ENCODE data around the gene RASGRF2. TPM values are rescaled to one million over a fixed set of nuclear protein-coding genes. Genes with fewer than 3 reads are reported as not detected.
A peak's percentile ranks its signal among the peaks of the same experiment; 100 is the strongest.

RASGRF2 gene
- total RNA-seq, 5 donors from 2014 or later (not counting 1 experiment from before 2014, with no cell fraction given): 25.2 to 53.0 (median 27.0) TPM

DNA sequence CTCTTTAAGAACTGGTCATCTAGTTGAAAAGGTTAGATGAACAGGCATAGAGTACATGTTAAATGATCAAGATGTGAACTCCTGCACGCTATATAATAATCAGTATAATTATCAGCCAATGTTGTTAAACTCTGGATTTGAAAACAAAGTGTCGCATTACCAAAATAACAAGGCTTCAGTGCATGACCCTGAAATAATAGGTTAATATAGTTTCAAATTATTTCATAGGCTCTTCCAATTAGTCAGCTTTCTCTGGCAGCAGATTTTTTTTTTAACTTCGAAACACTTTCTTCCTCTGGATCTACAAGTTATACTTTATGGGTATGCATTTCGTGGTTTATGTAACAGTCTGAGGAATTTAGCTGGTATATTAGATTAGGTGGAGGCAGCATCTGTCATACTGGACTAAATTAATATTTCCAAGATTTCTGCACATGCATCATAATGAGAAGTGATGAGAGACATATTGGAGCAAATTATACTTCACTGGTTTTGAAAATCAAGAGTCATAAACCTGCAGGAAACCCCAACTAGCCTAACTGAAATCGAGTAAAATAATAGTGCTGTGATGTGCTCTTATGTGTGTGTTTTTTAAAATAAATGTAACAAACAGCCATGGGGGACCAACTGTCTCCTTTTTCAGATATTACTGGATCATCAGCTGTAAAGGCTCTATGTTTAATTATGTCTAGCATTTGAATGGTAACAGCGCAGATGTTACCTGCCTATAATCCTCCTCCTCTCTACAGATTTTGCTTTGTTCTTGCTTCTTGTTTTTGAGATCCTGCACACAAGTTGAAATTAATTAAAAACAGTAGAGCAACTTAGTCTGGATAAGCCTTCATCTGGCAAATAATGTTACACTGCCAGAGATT lies 187.1 kb downstream of the RASGRF2 start:
- Histone ChIP-seq H3K9me3 (no peaks in the 10 kb centered on the region), H3K36me3 (ENCODE audit: control insufficient read depth in 2 of 2, extremely low read depth in 1 of 2, insufficient read depth in 1 of 2, low read length in 1 of 2) (peaks cover 0 to 3% of the 10 kb centered on the region in 2 donors), H3K27ac (ENCODE audit: low read length) (peak overlapping the region; percentile 13), H3K4me1 (ENCODE audit: control insufficient read depth in 1 of 2, extremely low read depth in 1 of 2, insufficient read depth in 2 of 2, low read length in 2 of 2) (no peaks in the 10 kb centered on the region), H3K27me3 (replicated peaks in 1 of 2; ENCODE audit: control insufficient read depth in 2 of 2, extremely low read depth in 1 of 2, insufficient read depth in 2 of 2, low read length in 1 of 2) (no peaks in the 10 kb centered on the region), H3K4me3 (ENCODE audit: control insufficient read depth in 1 of 2, extremely low read depth in 1 of 2, low read length in 1 of 2) (no peak overlapping the region)
- Mint-ChIP-seq H3K9me3 (no peaks in the 10 kb centered on the region), H3K27me3 (no peaks in the 10 kb centered on the region), H3K4me3 (peak overlapping the region in 2 of 3 donors; percentile 45 to 47), H3K27ac (peak overlapping the region in 1 of 2 donors; percentile 66), H3K4me1 (peaks cover 0 to 30% (median 19%) of the 10 kb centered on the region in 3 donors), H3K36me3 (peaks cover 60% of the 10 kb centered on the region)
- WGBS (ENCODE audit: insufficient coverage): no CpG with 5 or more reads among the region's 6 CpGs
- ChIA-PET POLR2A (no interaction called here), CTCF (no interaction called here)
- no peak for ATAC-seq (replicated peaks in 1 of 4)
- no peak for DNase-seq

- Histone ChIP-seq H3K36me3 (ENCODE audit: control insufficient read depth in 2 of 2, extremely low read depth in 1 of 2, insufficient read depth in 1 of 2, low read length in 1 of 2) (peaks cover 0 to 3% of the 10 kb centered on the region in 2 donors), H3K9me3 (no peaks in the 10 kb centered on the region), H3K27ac (ENCODE audit: low read length) (peak overlapping the region; percentile 13), H3K4me3 (ENCODE audit: control insufficient read depth in 1 of 2, extremely low read depth in 1 of 2, low read length in 1 of 2) (peak overlapping the region in 1 of 2 donors; percentile 8), H3K27me3 (replicated peaks in 1 of 2; ENCODE audit: control insufficient read depth in 2 of 2, extremely low read depth in 1 of 2, insufficient read depth in 2 of 2, low read length in 1 of 2) (no peaks in the 10 kb centered on the region), H3K4me1 (ENCODE audit: control insufficient read depth in 1 of 2, extremely low read depth in 1 of 2, insufficient read depth in 2 of 2, low read length in 2 of 2) (no peaks in the 10 kb centered on the region)
- peak overlapping the region in 1 of 2 donors; percentile 66 for H3K27ac Mint-ChIP-seq
- whole genome bisulfite sequencing (ENCODE audit: insufficient coverage): 86% methylated on average over 1 of the region's 7 CpGs
- H3K36me3 Mint-ChIP-seq: peaks cover 68% of the 10 kb centered on the region
- H3K9me3 Mint-ChIP-seq: peaks cover 1 to 7% (median 4%) of the 10 kb centered on the region in 3 donors
- POLR2A ChIA-PET: no interaction called here
- DNase-seq: peak in 1 of 35 experiments; percentile 18
- no peaks in the 10 kb centered on the region for H3K27me3 Mint-ChIP-seq
- peak; percentile 48 to 69 (median 62) for ATAC-seq (replicated peaks in 1 of 4)
- peak overlapping the region in 2 of 3 donors; percentile 45 to 47 for H3K4me3 Mint-ChIP-seq
- H3K4me1 Mint-ChIP-seq: peaks cover 0 to 30% (median 19%) of the 10 kb centered on the region in 3 donors
- CTCF ChIA-PET: interaction anchor here in 1 of 2 donors (0.5 kb wide), 1 partner anchor 48 kb away, joined by 9 read pairs; no protein-coding TSS in a partner anchor
Observed at GRCh38 chr5:81147886-81148571, 187.9 kb downstream of the RASGRF2 start.

GRCh38 chr5:81151546-81151945 lies 191.4 kb downstream of the RASGRF2 start:
- no peak overlapping the region for H3K4me3 Mint-ChIP-seq
- CTCF ChIA-PET: no interaction called here
- Histone ChIP-seq H3K27ac (ENCODE audit: low read length) (no peak overlapping the region), H3K9me3 (peaks cover 9% of the 10 kb centered on the region), H3K4me3 (ENCODE audit: control insufficient read depth in 1 of 2, extremely low read depth in 1 of 2, low read length in 1 of 2) (no peak overlapping the region), H3K27me3 (replicated peaks in 1 of 2; ENCODE audit: control insufficient read depth in 2 of 2, extremely low read depth in 1 of 2, insufficient read depth in 2 of 2, low read length in 1 of 2) (no peaks in the 10 kb centered on the region), H3K4me1 (ENCODE audit: control insufficient read depth in 1 of 2, extremely low read depth in 1 of 2, insufficient read depth in 2 of 2, low read length in 2 of 2) (no peaks in the 10 kb centered on the region), H3K36me3 (ENCODE audit: control insufficient read depth in 2 of 2, extremely low read depth in 1 of 2, insufficient read depth in 1 of 2, low read length in 1 of 2) (no peaks in the 10 kb centered on the region)
- H3K27me3 Mint-ChIP-seq: no peaks in the 10 kb centered on the region
- POLR2A ChIA-PET: no interaction called here
- peaks cover 0 to 18% (median 17%) of the 10 kb centered on the region in 3 donors for H3K4me1 Mint-ChIP-seq
- WGBS (ENCODE audit: insufficient coverage): 83% methylated on average over 1 of the region's 1 CpG
- ATAC-seq (replicated peaks in 1 of 4) (no peak), DNase-seq (no peak)
- H3K27ac Mint-ChIP-seq: no peak overlapping the region
- H3K36me3 Mint-ChIP-seq: peaks cover 74% of the 10 kb centered on the region
- H3K9me3 Mint-ChIP-seq: peaks cover 12 to 25% (median 13%) of the 10 kb centered on the region in 3 donors

DNA sequence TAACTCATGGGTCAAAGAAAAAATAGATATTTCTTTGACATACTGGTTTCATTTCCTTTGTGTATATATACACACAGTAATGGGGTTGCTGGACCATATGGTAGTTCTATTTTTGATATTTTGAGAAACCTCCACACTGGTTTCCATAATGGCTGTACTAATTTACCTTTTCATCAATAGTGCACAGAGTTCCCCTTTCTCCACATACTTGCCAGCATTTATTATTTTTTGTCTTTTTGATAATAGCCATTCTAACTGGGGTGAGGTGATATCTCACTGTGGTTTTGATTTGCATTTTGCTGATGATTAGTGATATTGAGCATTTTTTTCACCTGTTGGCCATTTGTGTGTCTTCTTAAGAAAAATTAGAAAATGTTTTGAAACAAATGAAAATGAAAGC lies 194.6 kb downstream of the RASGRF2 start:
- no peaks in the 10 kb centered on the region for H3K4me1 Mint-ChIP-seq
- no peaks in the 10 kb centered on the region for H3K27me3 ChIP-seq (replicated peaks in 1 of 2; ENCODE audit: control insufficient read depth in 2 of 2, extremely low read depth in 1 of 2, insufficient read depth in 2 of 2, low read length in 1 of 2)
- peaks cover 64% of the 10 kb centered on the region for H3K36me3 Mint-ChIP-seq
- no peak for DNase-seq
- H3K36me3 ChIP-seq (ENCODE audit: control insufficient read depth in 2 of 2, extremely low read depth in 1 of 2, insufficient read depth in 1 of 2, low read length in 1 of 2): no peaks in the 10 kb centered on the region
- peaks cover 12 to 28% (median 13%) of the 10 kb centered on the region in 3 donors for H3K9me3 Mint-ChIP-seq
- ChIA-PET POLR2A (no interaction called here), CTCF (no interaction called here)
- no peak overlapping the region for H3K4me3 Mint-ChIP-seq
- no peaks in the 10 kb centered on the region for H3K27me3 Mint-ChIP-seq
- no peak overlapping the region for H3K27ac ChIP-seq (ENCODE audit: low read length)
- no peak overlapping the region for H3K27ac Mint-ChIP-seq
- ATAC-seq (replicated peaks in 1 of 4): no peak
- peaks cover 9% of the 10 kb centered on the region for H3K9me3 ChIP-seq
- H3K4me1 ChIP-seq (ENCODE audit: control insufficient read depth in 1 of 2, extremely low read depth in 1 of 2, insufficient read depth in 2 of 2, low read length in 2 of 2): no peaks in the 10 kb centered on the region
- H3K4me3 ChIP-seq (ENCODE audit: control insufficient read depth in 1 of 2, extremely low read depth in 1 of 2, low read length in 1 of 2): no peak overlapping the region

- H3K27ac ChIP-seq (ENCODE audit: low read length): no peak overlapping the region
- peaks cover 9% of the 10 kb centered on the region for H3K9me3 ChIP-seq
- peaks cover 12 to 28% (median 13%) of the 10 kb centered on the region in 3 donors for H3K9me3 Mint-ChIP-seq
- WGBS (ENCODE audit: insufficient coverage): 100% methylated on average over 2 of the region's 6 CpGs
- no peaks in the 10 kb centered on the region for H3K36me3 ChIP-seq (ENCODE audit: control insufficient read depth in 2 of 2, extremely low read depth in 1 of 2, insufficient read depth in 1 of 2, low read length in 1 of 2)
- H3K36me3 Mint-ChIP-seq: peaks cover 49% of the 10 kb centered on the region
- ChIA-PET POLR2A (no interaction called here), CTCF (no interaction called here)
- no peaks in the 10 kb centered on the region for H3K4me1 Mint-ChIP-seq
- DNase-seq (no peak), ATAC-seq (replicated peaks in 1 of 4) (no peak)
- H3K27me3 ChIP-seq (replicated peaks in 1 of 2; ENCODE audit: control insufficient read depth in 2 of 2, extremely low read depth in 1 of 2, insufficient read depth in 2 of 2, low read length in 1 of 2): no peaks in the 10 kb centered on the region
- no peak overlapping the region for H3K4me3 Mint-ChIP-seq
- H3K4me3 ChIP-seq (ENCODE audit: control insufficient read depth in 1 of 2, extremely low read depth in 1 of 2, low read length in 1 of 2): no peak overlapping the region
- no peaks in the 10 kb centered on the region for H3K27me3 Mint-ChIP-seq
- no peak overlapping the region for H3K27ac Mint-ChIP-seq
- H3K4me1 ChIP-seq (ENCODE audit: control insufficient read depth in 1 of 2, extremely low read depth in 1 of 2, insufficient read depth in 2 of 2, low read length in 2 of 2): no peaks in the 10 kb centered on the region
Observed at GRCh38 chr5:81156732-81157131, 196.6 kb downstream of the RASGRF2 start.

- no peaks in the 10 kb centered on the region for H3K36me3 ChIP-seq (ENCODE audit: control insufficient read depth in 2 of 2, extremely low read depth in 1 of 2, insufficient read depth in 1 of 2, low read length in 1 of 2)
- no peaks in the 10 kb centered on the region for H3K9me3 ChIP-seq
- H3K4me1 ChIP-seq (ENCODE audit: control insufficient read depth in 1 of 2, extremely low read depth in 1 of 2, insufficient read depth in 2 of 2, low read length in 2 of 2): no peaks in the 10 kb centered on the region
- POLR2A ChIA-PET: interaction anchor here in 1 of 2 donors (0.6 kb wide), 1 partner anchor 253 kb away, joined by 6 read pairs; no protein-coding TSS in a partner anchor
- Mint-ChIP-seq H3K27me3 (no peaks in the 10 kb centered on the region), H3K4me1 (peaks cover 0 to 1% (median 0%) of the 10 kb centered on the region in 3 donors), H3K4me3 (no peak overlapping the region), H3K27ac (no peak overlapping the region), H3K9me3 (peaks cover 0 to 3% (median 0%) of the 10 kb centered on the region in 3 donors), H3K36me3 (peaks cover 18% of the 10 kb centered on the region)
- ATAC-seq (replicated peaks in 1 of 4): no peak
- no peak overlapping the region for H3K4me3 ChIP-seq (ENCODE audit: control insufficient read depth in 1 of 2, extremely low read depth in 1 of 2, low read length in 1 of 2)
- WGBS (ENCODE audit: insufficient coverage): 96% methylated on average over 3 of the region's 5 CpGs
- no peaks in the 10 kb centered on the region for H3K27me3 ChIP-seq (replicated peaks in 1 of 2; ENCODE audit: control insufficient read depth in 2 of 2, extremely low read depth in 1 of 2, insufficient read depth in 2 of 2, low read length in 1 of 2)
- H3K27ac ChIP-seq (ENCODE audit: low read length): no peak overlapping the region
- CTCF ChIA-PET: no interaction called here
- DNase-seq: no peak
Observed at GRCh38 chr5:81161012-81161601, 200.9 kb downstream of the RASGRF2 start.
